NCI-H1417 treated with DMSO at 0.1 percent for 48 hours (cell line): ENCODE data around the gene NCKAP5.

Source experiments
- DNase-seq: peaks from one replicate; lab custom pipeline; 2025; lab: John Stamatoyannopoulos, UW

Gene NCKAP5

GRCh38 chr2:133331436-133331835, 236.8 kb downstream of the NCKAP5 start:
- no peak for DNase-seq

DNA sequence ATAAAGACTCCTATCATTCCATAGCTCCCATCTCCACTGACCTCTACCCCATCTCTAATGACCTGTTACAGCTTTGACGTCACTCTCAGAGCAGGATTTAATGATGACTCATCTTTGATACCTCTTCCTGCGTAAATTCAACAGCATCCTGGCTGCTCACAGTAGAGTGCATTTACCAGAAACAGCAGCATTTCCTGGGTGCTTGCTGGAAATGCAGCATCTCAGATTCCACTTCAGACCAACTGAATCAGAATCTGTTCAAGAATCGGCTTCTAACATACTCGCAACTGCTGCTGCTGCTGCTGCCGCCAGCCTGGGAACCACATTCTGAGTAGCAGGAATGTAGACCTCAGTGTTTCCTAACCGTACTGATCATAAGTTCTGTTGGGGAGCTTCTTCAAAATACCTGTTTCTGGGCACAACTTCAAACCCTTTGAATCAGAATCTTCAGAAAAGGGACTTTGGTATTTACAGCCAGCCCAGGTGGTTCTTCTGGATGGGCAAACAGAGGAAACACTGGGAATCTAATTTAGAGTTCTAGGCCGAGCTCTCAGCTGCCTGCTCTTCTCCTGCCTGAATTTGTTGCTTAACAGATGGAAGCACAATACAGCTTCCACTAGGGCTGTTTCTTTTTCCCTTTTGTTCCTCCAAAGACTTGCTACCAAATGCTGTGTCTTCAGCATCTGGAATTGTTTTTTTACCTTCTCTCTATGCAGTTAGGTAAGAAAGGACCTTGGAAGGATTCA, 241.4 kb downstream of the NCKAP5 start:
- DNase-seq = no peak

GRCh38 chr2:133324150-133324561, 244.1 kb downstream of the NCKAP5 start:
- DNase-seq = no peak

- no peak for DNase-seq
These were observed 245.4 kb downstream of the NCKAP5 start for GRCh38 chr2:133322909-133323308.

DNA sequence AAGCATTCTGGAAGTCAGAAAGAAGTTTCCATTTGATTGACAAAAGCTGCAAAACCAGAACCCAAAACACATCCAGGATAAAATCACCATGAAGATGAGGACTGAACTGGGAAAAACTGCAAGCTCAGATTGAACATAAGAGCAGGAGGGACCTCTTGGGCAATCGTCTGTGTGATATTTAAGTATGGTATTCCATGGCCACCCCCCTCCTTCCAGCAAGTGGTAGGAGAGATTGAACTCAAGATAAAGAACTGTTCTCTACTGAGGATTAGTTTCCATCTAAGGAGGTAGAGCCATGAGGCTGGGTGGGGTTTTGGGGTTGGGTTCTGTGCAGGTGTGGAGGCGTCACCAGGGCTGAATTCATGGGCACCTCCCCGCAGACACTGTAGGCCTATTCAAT, 251.1 kb downstream of the NCKAP5 start:
- DNase-seq = no peak

- DNase-seq = no peak
These were observed 251.7 kb downstream of the NCKAP5 start for GRCh38 chr2:133316557-133316956.

DNA sequence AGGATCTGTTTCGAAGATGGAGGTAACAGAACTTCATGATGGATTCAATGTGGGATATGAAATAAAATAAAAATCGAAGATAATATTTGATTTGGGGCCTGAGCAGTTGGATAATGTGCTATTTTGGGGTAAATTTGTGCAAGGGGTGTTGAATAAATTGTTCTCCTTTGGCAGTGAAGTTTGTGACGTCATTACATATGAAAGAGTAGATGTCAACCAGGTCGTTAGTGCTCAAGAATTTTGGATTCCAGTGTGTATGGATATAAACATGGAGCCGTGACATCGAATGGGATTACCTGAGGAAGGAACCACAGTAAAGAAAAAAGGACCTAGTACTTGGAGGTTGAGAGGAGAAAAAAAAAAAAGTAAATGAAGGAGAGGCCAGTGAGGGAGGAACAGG, 253.0 kb downstream of the NCKAP5 start:
- DNase-seq = no peak

GRCh38 chr2:133314795-133315194, 253.5 kb downstream of the NCKAP5 start:
- no peak for DNase-seq

GRCh38 chr2:133312038-133312729, 256.1 kb downstream of the NCKAP5 start:
- no peak for DNase-seq

- no peak for DNase-seq
These were observed 262.0 kb downstream of the NCKAP5 start for GRCh38 chr2:133306236-133306635.

GRCh38 chr2:133304344-133304743, 263.9 kb downstream of the NCKAP5 start:
- DNase-seq = no peak

DNA sequence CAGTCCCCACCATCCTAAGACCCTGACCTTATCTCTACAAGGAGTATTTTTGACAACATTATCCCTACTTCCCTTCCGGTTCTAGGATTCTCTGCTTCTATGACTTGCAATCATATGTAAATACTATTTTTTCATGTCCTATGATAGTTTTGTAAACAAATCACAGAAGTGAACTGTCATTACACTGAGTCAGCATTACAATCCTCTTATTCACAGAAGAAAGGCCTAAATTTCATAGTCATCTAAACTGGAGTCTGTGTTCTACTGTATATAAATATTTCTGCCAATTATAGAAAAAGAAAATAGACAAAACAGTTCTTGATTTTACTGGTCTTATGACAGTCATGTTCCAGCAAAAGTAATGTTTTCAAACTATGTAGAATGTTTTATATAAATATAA, 265.1 kb downstream of the NCKAP5 start:
- DNase-seq = no peak

DNA sequence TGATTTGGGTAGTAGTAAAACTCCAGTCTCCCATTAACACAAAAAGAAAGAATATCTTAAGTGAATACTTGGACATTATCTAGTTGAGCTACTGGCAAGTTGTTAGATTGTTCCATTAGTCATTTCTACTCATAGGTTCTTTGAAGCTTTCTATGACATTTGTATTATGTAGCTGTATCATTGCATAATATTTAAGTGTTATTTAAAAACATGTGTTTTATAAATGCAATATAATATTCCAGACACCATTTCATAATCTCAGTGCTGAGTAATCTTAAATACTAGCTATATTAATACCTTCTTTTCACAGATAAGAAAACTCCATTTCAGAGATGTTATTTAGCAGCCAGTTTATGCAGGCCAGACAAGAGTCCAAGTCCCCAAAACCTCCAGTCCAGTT, 271.9 kb downstream of the NCKAP5 start:
- DNase-seq = no peak

DNA sequence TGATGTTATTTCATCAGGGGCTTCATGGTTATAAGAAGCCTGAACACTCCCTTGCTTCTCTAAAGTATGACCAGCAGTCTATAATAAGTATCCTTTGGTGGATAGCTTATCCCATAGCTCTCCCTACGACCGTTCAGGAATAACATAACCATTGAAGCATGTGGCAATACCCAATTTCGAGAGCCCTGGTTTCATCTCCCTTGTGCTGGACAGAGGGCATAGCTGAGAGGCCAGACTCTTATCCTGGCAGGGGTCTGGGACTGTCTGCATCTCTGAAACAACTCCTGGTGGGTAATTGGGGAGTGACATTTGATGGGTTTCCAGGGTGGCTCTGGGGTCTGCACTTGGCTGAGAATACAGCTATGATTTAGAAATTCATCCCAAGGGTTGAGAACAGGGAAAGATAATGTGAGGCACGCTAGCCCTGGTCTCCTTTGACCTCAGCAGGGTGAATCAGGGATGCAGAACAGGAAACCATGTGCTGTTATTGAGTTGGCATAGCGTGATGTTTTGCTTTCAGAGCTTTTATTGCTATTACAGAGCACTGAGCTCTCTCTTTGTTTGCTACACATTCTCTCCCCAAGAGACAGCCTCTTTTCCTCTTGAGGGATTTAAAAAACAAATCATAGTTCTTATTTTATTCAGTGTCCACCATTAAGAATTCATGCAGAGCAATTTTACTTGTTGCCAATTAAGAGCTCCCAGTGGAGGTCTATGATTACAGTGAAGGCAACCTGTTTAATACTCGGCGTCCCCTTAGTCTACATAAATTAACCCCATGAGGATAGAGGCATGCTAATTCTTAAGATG, 274.5 kb downstream of the NCKAP5 start:
- no peak for DNase-seq

DNA sequence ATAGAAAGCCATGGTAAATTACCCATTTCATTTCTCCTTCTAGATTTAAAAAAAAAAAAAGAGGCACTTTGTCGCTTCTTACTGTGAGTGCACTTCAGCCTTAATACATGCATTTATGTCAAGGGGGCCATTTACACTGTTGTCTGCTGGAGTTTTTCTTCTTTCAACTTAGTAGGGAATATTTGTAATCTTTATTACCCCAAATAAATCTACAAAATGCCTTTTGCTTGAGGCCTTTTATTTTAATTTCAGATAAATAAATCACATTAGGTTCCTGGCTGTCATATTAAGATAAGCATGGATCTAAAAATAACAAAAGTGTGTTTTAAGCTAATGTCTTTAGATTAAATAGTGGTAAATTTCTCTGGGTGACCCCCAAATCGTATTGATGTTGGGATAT, 276.0 kb downstream of the NCKAP5 start:
- no peak for DNase-seq

- DNase-seq = no peak
These were observed 280.6 kb downstream of the NCKAP5 start for GRCh38 chr2:133287709-133288108.

DNA sequence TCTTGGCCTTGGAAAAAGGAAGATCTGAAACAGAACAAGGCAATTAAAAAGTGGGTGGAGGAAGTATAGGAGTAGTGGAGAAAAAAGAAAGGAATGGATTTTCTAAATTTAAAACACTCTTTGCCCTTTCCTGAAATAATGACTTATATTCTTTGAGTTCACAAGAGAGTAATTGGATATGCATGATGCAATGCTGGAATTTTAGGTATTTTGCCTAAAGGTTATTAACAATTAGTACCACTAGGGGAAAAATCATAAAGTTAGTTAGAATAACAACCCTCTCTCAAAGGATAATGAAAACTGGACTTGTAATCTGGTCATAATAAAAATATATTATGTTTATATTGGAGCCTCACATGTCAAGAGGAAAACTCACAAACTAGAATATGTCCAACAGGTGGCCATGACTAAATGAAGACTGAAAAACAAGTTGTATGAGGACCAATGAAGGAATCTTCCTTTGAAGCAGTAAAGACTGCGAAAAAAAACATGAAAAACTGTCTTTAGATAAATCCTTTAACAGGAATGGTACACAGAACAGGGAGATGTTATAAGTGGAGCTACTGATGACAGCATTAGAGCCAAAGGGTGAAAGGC, 281.8 kb downstream of the NCKAP5 start:
- no peak for DNase-seq

DNA sequence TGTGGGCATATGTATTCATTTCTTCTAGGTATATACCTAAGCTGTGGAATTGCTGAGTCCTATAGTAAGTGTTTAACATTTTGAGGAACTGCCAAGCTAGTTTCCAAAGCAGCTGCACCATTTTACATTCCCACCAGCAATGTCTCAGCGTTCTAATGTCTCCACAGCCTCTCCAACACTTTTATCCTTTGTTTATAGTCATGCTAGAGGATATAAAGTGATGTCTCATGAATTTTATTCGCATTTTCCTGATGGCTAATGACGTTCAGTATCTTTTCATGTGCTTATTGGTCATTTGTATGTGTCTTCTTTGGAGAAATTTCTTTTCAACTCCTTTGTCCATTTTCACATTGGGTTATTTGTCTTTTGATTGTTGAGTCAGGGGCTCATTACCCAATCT, 295.2 kb downstream of the NCKAP5 start:
- DNase-seq = no peak

- no peak for DNase-seq
These were observed 297.2 kb downstream of the NCKAP5 start for GRCh38 chr2:133271105-133271504.

- no peak for DNase-seq
These were observed 297.7 kb downstream of the NCKAP5 start for GRCh38 chr2:133270550-133270949.

GRCh38 chr2:133266926-133267590, 301.2 kb downstream of the NCKAP5 start:
- DNase-seq = no peak
